IMR-90 (cell line): ENCODE results near the gene NRIP3. TPM values are rescaled to one million over a fixed set of nuclear protein-coding genes. Genes with fewer than 3 reads are reported as not detected.

Experiments
- ATAC-seq: fragments of 200-7000 bp; cut with Tn5 transposase; 2 replicates; pipeline ENCODE4 v1.9.1; 2020; ENCODE audit warnings: low read depth, mild to moderate bottlenecking, moderate library complexity
- BruUV-seq: library from RNA; stranded (reverse); fragments of 400-500 nt; replicated peaks from 2 replicates; lab custom pipeline; 2021; lab: Mats Ljungman, UMichigan
- CTCF ChIA-PET: fragments of 300-600 bp; formaldehyde crosslinking; extraction: SDS; loops from one replicate; lab custom pipeline; 2021; ENCODE audit warnings: antibody characterized with exemption; lab: Yijun Ruan, JAX
- POLR2A ChIA-PET: fragments of 300-600 bp; sonication (Branson Sonifier 250); formaldehyde crosslinking; loops from one replicate; lab custom pipeline; 2022; ENCODE audit warnings: antibody characterized with exemption; ENCODE audit not compliant: unreplicated experiment; lab: Charles Lee
- DNase-seq: peaks from one replicate; pipeline ENCODE4 v3.0.0; 2013
- H2AFZ ChIP-seq: replicated peaks from 2 replicates; pipeline ENCODE3; 2013; ENCODE audit warnings: low read length, mild to moderate bottlenecking; ENCODE audit not compliant: poor library complexity
- H2AK5ac ChIP-seq: 2 replicates; pipeline ENCODE4 v1.6.1; 2013; ENCODE audit warnings: low read depth, low read length, inconsistent platforms
- H2AK9ac ChIP-seq: replicated peaks from 2 replicates; pipeline ENCODE3; 2013; ENCODE audit warnings: mild to moderate bottlenecking, low read depth, low read length, moderate library complexity; ENCODE audit not compliant: poor library complexity
- H2BK120ac ChIP-seq: 2 replicates; pipeline ENCODE4 v1.6.1; 2013; ENCODE audit warnings: low read depth, low read length, inconsistent platforms
- H2BK15ac ChIP-seq: 3 replicates; pipeline ENCODE4 v1.6.1; 2013; ENCODE audit warnings: low read depth, low read length, inconsistent platforms
- H2BK20ac ChIP-seq: 2 replicates; pipeline ENCODE4 v1.6.1; 2013; ENCODE audit warnings: low read depth, mild to moderate bottlenecking, inconsistent platforms, low read length, moderate library complexity
- H2BK5ac ChIP-seq: 2 replicates; pipeline ENCODE4 v1.6.1; 2013; ENCODE audit warnings: mild to moderate bottlenecking, low read depth, low read length, inconsistent platforms; ENCODE audit not compliant: poor library complexity, severe bottlenecking
- H3K14ac ChIP-seq: replicated peaks from 2 replicates; pipeline ENCODE4 v1.6.1; 2013; ENCODE audit warnings: low read depth, low read length, inconsistent platforms
- H3K18ac ChIP-seq: 2 replicates; pipeline ENCODE4 v1.6.1; 2013; ENCODE audit warnings: low read depth, low read length, control low read depth
- H3K23ac ChIP-seq: 2 replicates; pipeline ENCODE4 v1.6.1; 2013; ENCODE audit warnings: low read depth, low read length, inconsistent platforms
- H3K27ac ChIP-seq: 2 replicates; pipeline ENCODE4 v1.5.1; 2013; ENCODE audit warnings: mild to moderate bottlenecking, control low read depth, low read length; ENCODE audit not compliant: insufficient read depth
- H3K27me3 ChIP-seq: 2 replicates; pipeline ENCODE4 v1.6.1; 2013; ENCODE audit warnings: low read length; ENCODE audit not compliant: control insufficient read depth, insufficient read depth
- H3K36me3 ChIP-seq: 2 replicates; pipeline ENCODE4 v1.6.1; 2013; ENCODE audit warnings: low read length, mixed read lengths; ENCODE audit not compliant: control insufficient read depth, insufficient read depth
- H3K4ac ChIP-seq: 2 replicates; pipeline ENCODE4 v1.6.1; 2013; ENCODE audit warnings: low read depth, low read length, inconsistent platforms
- H3K4me1 ChIP-seq: 2 replicates; pipeline ENCODE4 v1.6.1; 2013; ENCODE audit warnings: low read length, mixed read lengths; ENCODE audit not compliant: control insufficient read depth, insufficient read depth
- H3K4me2 ChIP-seq: 2 replicates; pipeline ENCODE4 v1.6.1; 2013; ENCODE audit warnings: low read depth, mild to moderate bottlenecking, control low read depth, low read length, moderate library complexity
- H3K4me3 ChIP-seq: 2 replicates; pipeline ENCODE4 v1.5.1; 2013; ENCODE audit warnings: low read depth, mild to moderate bottlenecking, control low read depth, low read length, moderate library complexity; ENCODE audit not compliant: insufficient read depth
- H3K56ac ChIP-seq: 2 replicates; pipeline ENCODE4 v1.6.1; 2013; ENCODE audit warnings: low read length, inconsistent platforms; ENCODE audit not compliant: insufficient read depth; ENCODE audit errors: extremely low read depth
- H3K79me1 ChIP-seq, 2 experiments: 2 replicates each; pipeline ENCODE4 v1.6.1; 2013; ENCODE audit warnings: low read length in 2 of 2, inconsistent platforms in 1 of 2, low read depth in 1 of 2
- H3K9ac ChIP-seq: 2 replicates; pipeline ENCODE4 v1.6.1; 2013; ENCODE audit warnings: low read depth, low read length, control low read depth
- H3K9me1 ChIP-seq: 2 replicates; pipeline ENCODE4 v1.6.1; 2013; ENCODE audit warnings: low read length, inconsistent platforms; ENCODE audit not compliant: insufficient read depth
- H3K9me3 ChIP-seq: 2 replicates; pipeline ENCODE4 v1.6.1; 2013; ENCODE audit warnings: low read length; ENCODE audit not compliant: control insufficient read depth, insufficient read depth
- H4K20me1 ChIP-seq: 2 replicates; pipeline ENCODE4 v1.6.1; 2013; ENCODE audit warnings: low read length, inconsistent platforms; ENCODE audit not compliant: insufficient read depth
- H4K5ac ChIP-seq: 2 replicates; pipeline ENCODE4 v1.6.1; 2013; ENCODE audit warnings: mild to moderate bottlenecking, low read depth, low read length, control low read depth
- H4K8ac ChIP-seq, 2 experiments: 2 replicates each; pipeline ENCODE4 v1.6.1; 2013; ENCODE audit warnings: low read depth in 2 of 2, low read length in 2 of 2, control low read depth in 1 of 2, inconsistent platforms in 1 of 2
- H4K91ac ChIP-seq: 2 replicates; pipeline ENCODE4 v1.6.1; 2013; ENCODE audit warnings: low read depth, low read length, inconsistent platforms; ENCODE audit not compliant: insufficient read depth
- BHLHE40 ChIP-seq: fragments of 150-350 bp; IDR thresholded peaks from 2 replicates; pipeline ENCODE4 v1.6.1; 2016; ENCODE audit warnings: mild to moderate bottlenecking, low read depth, low read length
- CEBPB ChIP-seq: IDR thresholded peaks from 2 replicates; pipeline ENCODE4 v1.6.1; 2012; ENCODE audit warnings: low read depth, low read length, improper control_type of control experiment
- WGBS, 2 experiments: methylation state at CpG; one replicate each; pipeline versions ENCODE4 v1.1.5 to v1.1.7; 2013; ENCODE audit warnings: missing lambda C conversion rate in 2 of 2; ENCODE audit not compliant: insufficient read length in 1 of 2; ENCODE audit errors: extremely low coverage in 2 of 2; 5-methylcytosine and 5-hydroxymethylcytosine counted together
- dilution Hi-C: fragments of 300-500 bp; cut with HindIII; formaldehyde crosslinking; loops from one replicate; pipeline ENCODE4 v1.14.3; 2018; ENCODE audit warnings: low sequenced_read_pairs; ENCODE audit not compliant: unreplicated experiment
- in situ Hi-C: fragments of 300-500 bp; cut with MboI; formaldehyde crosslinking; loops from 3 replicates; pipeline ENCODE4 v1.14.3; 2019; ENCODE audit warnings: low sequenced_read_pairs, inconsistent platforms, mixed read lengths
- intact Hi-C: fragments of 100-400 bp; cut with micrococcal nuclease; formaldehyde crosslinking; loops from 2 replicates; pipeline ENCODE4 v1.10.0; 2022
- polyA plus RNA-seq, 3 experiments: library from polyadenylated mRNA; depleted of rRNA; stranded (reverse); fragments of >200 nt; gene quantifications; 2 replicates each; pipeline ENCODE4 v1.2.3, GENCODE V29; 2012; ENCODE audit warnings: low replicate concordance in 1 of 3
- total RNA-seq: library from RNA; depleted of rRNA; stranded (reverse); fragments of >200 nt; gene quantifications from 2 replicates; pipeline ENCODE4 v1.2.3, GENCODE V29; 2012

Gene NRIP3
- total and polyA plus RNA-seq, 2 of the 4 experiments (the other 2 are of a cell fraction) = 11.5 to 43.6 TPM

GRCh38 chr11:8967184-8967583 lies 36.6 kb downstream of the NRIP3 start:
- Histone ChIP-seq H4K8ac (no peak overlapping the region), H4K91ac (no peak overlapping the region), H4K20me1 (no peaks in the 10 kb centered on the region), H2BK120ac (no peak overlapping the region), H3K56ac (no peak overlapping the region), H3K36me3 (no peaks in the 10 kb centered on the region), H3K4me3 (no peak overlapping the region), H2AK9ac (no peak overlapping the region), H3K14ac (no peak overlapping the region), H2BK5ac (no peak overlapping the region), H2AK5ac (no peak overlapping the region), H4K5ac (no peak overlapping the region), H2BK20ac (no peak overlapping the region), H3K27me3 (no peaks in the 10 kb centered on the region), H3K18ac (no peak overlapping the region), H3K4ac (no peak overlapping the region), H3K27ac (no peak overlapping the region), H2AFZ (no peak overlapping the region), H3K4me2 (no peak overlapping the region), H2BK15ac (no peak overlapping the region), H3K4me1 (peaks cover 6% of the 10 kb centered on the region), H3K9ac (no peak overlapping the region), H3K9me3 (no peaks in the 10 kb centered on the region), H3K9me1 (0 out of 2 replicates have a peak, but pooled peaks cover 4% of the 10 kb centered on the region), H3K79me1 (peaks cover 15 to 33% of the 10 kb centered on the region in 2 experiments), H3K23ac (no peak overlapping the region)
- intact Hi-C loops (no loop called here), dilution Hi-C loops (no loop called here), in situ Hi-C loops (loop anchor here (25.0 kb wide), 1 partner anchor 730 kb away; no protein-coding TSS in a partner anchor)
- ChIA-PET CTCF (no interaction called here), POLR2A (interaction anchor here (0.8 kb wide), 1 partner anchor 128 kb away, joined by 4 read pairs; no protein-coding TSS in a partner anchor)
- BruUV-seq = no TSS peak
- TF ChIP-seq BHLHE40 (no peak), CEBPB (no peak)
- ATAC-seq (no peak), DNase-seq (no peak)
- no CpG with 5 or more reads among the region's 8 CpGs for WGBS, 2 experiments
